ENCODE measurements around the gene FXR2.
"Not testable (repeated sequence)": the region's sequence is repeated elsewhere in the genome, so short reads cannot be mapped to it uniquely, and the experiment has no call there.

The FXR2 gene

GRCh38 chr17:7614425-7615264, at the start of gene FXR2:
FXR2 (minus strand) TSS chr17:7614897; CDS start chr17:7614532, 365 bp downstream.
- DNase-seq, result peak; percentile 100

DNA sequence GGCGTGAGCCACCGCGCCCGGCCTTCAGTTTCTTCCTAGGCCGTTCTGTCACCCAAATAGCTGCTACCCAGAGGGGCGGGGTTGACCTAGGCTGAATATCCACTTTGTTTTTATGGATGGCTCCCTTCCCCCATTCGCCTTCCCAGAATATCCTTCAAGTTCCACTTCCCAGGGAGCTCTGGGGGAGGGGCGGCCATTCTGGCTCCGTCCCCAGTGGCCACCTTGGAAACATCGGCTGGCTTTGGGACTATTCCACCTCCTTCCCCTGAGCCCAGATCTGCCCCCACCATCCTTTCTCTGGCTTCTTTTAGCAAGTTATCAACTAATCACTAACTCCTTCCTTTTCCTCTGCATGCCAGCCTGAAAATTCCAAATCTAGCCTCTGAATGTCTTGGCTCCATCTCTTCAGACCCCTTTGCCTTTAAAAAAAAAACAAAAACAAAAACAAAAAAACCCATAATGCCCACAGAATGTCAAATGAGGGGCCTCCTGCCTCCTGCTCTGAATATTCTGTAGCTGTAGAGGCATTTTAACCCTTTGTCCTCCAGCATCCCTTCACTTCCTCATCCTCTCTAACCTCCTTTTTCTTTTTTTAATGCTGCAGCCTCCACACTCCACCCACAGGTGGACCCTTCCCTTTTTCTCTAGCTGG, 42.4 kb upstream of the FXR2 start:
- no peak for DNase-seq

GRCh38 chr17:7655541-7655840, 40.8 kb upstream of the FXR2 start:
- no peak for DNase-seq

- DNase-seq, result no peak
Observed at GRCh38 chr17:7654832-7655540, 40.3 kb upstream of the FXR2 start.

- DNase-seq, result no peak
Observed at GRCh38 chr17:7652388-7653356, 38.0 kb upstream of the FXR2 start.

DNA sequence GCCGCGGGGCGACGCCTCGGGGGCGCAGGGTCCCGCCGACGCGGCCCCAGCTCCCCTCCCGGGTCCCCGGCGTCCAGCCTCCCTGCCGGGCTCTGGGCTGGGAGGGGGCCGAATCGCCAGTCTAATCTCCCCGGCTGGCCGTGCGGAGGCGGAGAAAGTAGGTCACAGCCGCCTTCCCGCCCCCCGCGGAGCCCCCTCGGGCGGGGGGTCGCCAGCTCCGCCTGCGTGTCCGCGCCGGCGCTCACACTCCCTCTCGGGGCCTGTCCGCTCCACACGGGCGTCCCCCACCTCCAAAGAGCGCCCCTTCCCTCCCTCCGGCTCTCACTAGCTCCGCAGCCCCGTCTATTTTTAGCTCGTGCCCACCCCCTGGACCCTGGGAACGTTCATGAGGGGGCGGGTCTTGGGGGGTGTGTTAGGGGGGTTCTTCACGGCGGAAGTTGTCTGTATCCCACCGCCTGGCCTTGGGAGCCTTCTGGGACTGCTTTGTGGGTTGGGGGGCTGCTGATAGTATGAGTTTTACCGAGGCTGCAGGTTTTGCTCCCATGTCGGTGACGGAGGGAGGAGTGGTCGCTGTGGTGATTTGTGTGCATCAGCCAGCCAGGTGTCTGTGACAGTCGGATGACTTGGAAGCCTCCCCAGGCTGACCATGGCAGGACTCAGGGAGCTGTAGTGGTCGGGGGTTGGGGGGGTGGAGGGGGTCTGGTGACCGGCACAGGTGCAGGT, 37.1 kb upstream of the FXR2 start:
- no peak for DNase-seq

GRCh38 chr17:7651097-7651664, 36.5 kb upstream of the FXR2 start:
- no peak for DNase-seq

DNA sequence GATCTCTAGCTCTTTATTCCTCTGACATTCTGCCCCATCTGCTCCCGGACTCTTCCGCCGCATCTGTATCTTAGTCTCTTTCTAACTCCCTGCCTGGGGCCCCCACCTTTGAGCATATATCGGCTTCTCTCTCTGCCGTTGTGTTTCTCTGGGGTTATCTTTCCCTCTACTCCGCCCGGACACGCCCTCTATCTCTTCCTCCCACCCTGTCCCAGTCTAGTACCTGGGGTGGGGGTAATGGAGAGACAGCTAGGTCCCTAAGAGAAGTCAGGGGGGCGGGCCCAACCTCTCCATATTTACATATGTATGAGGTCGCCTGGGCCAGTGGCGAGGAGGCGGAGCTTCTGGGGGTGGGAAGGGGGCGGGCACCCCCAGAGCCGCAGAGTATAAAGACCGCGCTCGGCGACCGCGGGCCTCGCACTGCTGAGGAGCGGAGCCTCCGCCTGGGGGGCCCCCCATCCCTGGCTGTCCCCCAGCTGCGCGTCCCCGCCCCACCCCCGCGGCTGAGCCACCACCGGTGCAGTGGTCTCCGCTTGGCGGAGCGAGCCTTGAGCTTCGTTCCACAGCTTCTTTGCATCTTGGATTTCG, 35.9 kb upstream of the FXR2 start, which contains the start of gene ATP1B2:
TSS of gene ATP1B2 (plus strand) at position 418 of the 588 bp plus-strand sequence. CDS start 593 bp downstream, outside the sequence.
- peak; percentile 96 for DNase-seq

DNA sequence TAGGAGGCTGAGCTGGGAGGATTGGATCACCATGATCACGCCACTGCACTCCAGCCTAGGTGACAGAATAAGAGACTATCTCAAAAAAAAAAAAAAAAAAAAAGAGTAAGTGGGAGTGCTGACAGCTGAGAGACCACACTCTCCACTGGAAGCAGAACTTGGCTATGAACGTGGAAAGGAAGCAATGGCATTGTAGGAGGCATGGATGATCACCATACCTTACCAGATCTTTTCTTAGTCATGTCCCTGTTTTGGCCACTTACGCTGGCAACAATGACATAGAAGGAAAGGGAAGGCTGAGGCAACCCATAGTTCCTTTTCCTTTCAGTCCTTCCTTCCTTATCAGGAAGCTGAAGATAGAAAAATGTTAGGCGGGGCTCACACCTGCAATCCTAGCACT, 32.3 kb upstream of the FXR2 start:
- no peak for DNase-seq

DNA sequence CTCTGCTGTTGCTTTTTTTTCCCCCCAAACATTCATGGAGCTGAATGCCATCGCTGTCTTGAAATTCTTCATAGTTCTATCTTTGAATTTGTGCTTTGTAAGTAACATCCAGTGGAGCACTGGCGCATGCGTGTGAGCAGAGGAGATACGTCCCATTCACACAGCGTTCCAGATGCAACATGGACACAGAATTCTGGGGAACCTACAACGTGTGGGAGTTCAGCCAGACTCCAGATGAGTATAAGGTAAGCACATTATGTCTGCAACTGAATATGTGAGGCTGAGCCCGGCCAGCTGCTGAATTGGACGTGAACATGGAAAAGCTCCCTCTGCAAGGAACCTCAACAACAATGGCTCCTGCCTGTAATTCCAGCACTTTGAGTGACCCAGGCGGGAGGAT, 31.8 kb upstream of the FXR2 start:
- no peak for DNase-seq

DNA sequence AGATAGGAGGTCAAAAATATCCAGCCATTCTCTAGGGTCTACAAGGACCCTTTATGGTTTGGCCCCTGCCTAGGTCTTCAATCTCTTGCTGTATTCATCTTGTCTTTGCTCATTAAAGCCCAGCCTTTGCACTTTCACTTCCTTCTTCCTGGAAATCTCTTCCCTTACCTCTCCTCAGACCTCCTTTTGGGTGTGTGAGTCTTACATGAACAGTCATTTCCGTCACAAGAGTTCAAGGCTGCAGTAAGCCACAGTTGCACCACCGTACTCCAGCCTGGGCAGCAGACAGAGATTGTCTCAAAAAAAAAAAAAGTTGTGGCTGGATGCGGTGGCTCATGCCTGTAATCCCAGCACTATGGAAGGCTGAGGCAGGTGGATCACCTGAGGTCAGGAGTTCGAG, 30.1 kb upstream of the FXR2 start:
- no peak for DNase-seq

- not testable (repeated sequence) for DNase-seq
Observed at GRCh38 chr17:7641635-7642034, 26.9 kb upstream of the FXR2 start.

- DNase-seq, result no peak
Observed at GRCh38 chr17:7640783-7641182, 26.1 kb upstream of the FXR2 start.

DNA sequence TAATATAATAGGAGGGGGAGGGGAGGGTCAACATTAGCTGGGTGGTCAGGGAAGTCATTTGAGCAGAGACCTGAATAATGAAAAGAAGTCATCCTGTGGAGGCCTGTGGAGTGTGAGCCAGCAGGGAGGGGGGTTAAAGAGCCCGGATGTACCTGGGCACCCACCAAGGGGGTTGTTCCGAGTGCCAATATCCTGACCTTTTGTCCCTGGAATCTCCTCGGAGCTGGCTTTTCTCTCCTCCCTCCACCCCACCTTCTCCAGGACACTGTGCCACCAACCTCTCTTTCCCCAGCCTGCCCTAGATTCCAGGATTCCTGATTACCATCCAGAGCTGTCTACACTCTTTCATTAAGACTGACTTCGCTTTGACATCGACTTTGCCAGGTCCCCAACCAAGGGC, 21.5 kb upstream of the FXR2 start:
- DNase-seq, result no peak

DNA sequence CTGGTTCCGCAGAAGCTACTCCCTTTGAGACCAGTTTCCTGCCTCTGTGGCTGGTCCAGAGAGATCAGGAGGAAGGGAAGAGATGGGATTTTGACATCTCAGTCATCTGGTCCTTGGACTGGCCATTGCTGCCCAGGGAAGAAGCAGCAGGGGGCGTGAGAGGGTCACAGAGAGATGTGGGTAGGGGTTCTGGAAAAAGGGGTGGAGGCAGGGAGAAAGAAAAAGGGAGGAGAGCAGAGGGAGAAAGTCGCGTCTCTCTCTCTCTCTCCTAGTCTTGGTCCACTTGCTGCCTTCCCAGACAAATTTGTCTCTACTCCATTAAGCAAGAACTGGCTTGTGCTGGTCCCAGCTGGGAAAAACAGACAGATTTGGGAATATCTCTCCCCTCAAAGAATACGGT, 19.7 kb upstream of the FXR2 start:
- peak; percentile 77 for DNase-seq

- no peak for DNase-seq
Observed at GRCh38 chr17:7633093-7633492, 18.4 kb upstream of the FXR2 start.

- peak; percentile 70 for DNase-seq
Observed at GRCh38 chr17:7632492-7632894, 17.8 kb upstream of the FXR2 start.

- peak; percentile 41 for DNase-seq
Observed at GRCh38 chr17:7631398-7632380, 17.0 kb upstream of the FXR2 start.

- DNase-seq, result no peak
Observed at GRCh38 chr17:7629939-7630571, 15.4 kb upstream of the FXR2 start, which contains the start of gene SHBG. SHBG (plus strand) TSS chr17:7630135; CDS start chr17:7630173, 38 bp downstream.
